ENCODE results near the gene PPCS. TPM values are rescaled to one million over a fixed set of nuclear protein-coding genes. Genes with fewer than 3 reads are reported as not detected.
"Not testable (repeated sequence)": the region's sequence is repeated elsewhere in the genome, so short reads cannot be mapped to it uniquely, and the experiment has no call there.

Gene PPCS
- total RNA-seq, 1 donor from 2014 or later, result 40.0 TPM

- Mint-ChIP-seq H3K9me3 (no peaks in the 10 kb centered on the region), H3K27me3 (ENCODE audit: low read depth) (no peaks in the 10 kb centered on the region), H3K27ac (peak overlapping the region; percentile 62), H3K4me1 (peaks cover 17% of the 10 kb centered on the region), H3K4me3 (peak overlapping the region; percentile 83), H3K36me3 (peaks cover 7% of the 10 kb centered on the region)
- TF ChIP-seq CTCF (IDR thresholded peaks at IDR 0.05; ENCODE audit: unreplicated experiment), result no peak
- no peak for DNase-seq (ENCODE audit: low spot score in 2 of 2, unreplicated experiment in 2 of 2)
These were observed 7.6 kb downstream of the PPCS start for GRCh38 chr1:42463921-42464320.

- Mint-ChIP-seq H3K9me3 (no peaks in the 10 kb centered on the region), H3K36me3 (no peaks in the 10 kb centered on the region), H3K27me3 (ENCODE audit: low read depth) (peaks cover 5% of the 10 kb centered on the region), H3K4me3 (no peak overlapping the region), H3K27ac (no peak overlapping the region), H3K4me1 (peaks cover 17% of the 10 kb centered on the region)
- DNase-seq (ENCODE audit: low spot score in 2 of 2, unreplicated experiment in 2 of 2), result no peak
- TF ChIP-seq CTCF (IDR thresholded peaks at IDR 0.05; ENCODE audit: unreplicated experiment), result no peak
These were observed 9.7 kb downstream of the PPCS start for GRCh38 chr1:42466030-42466429.

- Mint-ChIP-seq H3K27ac (no peak overlapping the region), H3K4me3 (no peak overlapping the region), H3K4me1 (peaks cover under 1% of the 10 kb centered on the region), H3K9me3 (no peaks in the 10 kb centered on the region), H3K36me3 (no peaks in the 10 kb centered on the region), H3K27me3 (ENCODE audit: low read depth) (peaks cover 5% of the 10 kb centered on the region)
- no peak for TF ChIP-seq CTCF (IDR thresholded peaks at IDR 0.05; ENCODE audit: unreplicated experiment)
- DNase-seq (ENCODE audit: low spot score in 2 of 2, unreplicated experiment in 2 of 2), result no peak
These were observed 13.4 kb downstream of the PPCS start for GRCh38 chr1:42469727-42470126.

- no peaks in the 10 kb centered on the region for H3K27me3 Mint-ChIP-seq (ENCODE audit: low read depth)
- DNase-seq (ENCODE audit: low spot score in 2 of 2, unreplicated experiment in 2 of 2), result no peak
- H3K9me3 Mint-ChIP-seq, result no peaks in the 10 kb centered on the region
- no peaks in the 10 kb centered on the region for H3K36me3 Mint-ChIP-seq
- no peak for TF ChIP-seq CTCF (IDR thresholded peaks at IDR 0.05; ENCODE audit: unreplicated experiment)
- no peak overlapping the region for H3K4me3 Mint-ChIP-seq
- H3K27ac Mint-ChIP-seq, result no peak overlapping the region
- no peaks in the 10 kb centered on the region for H3K4me1 Mint-ChIP-seq
These were observed 20.3 kb downstream of the PPCS start for GRCh38 chr1:42476605-42477004.

GRCh38 chr1:42477354-42477753 lies 21.0 kb downstream of the PPCS start:
- H3K4me3 Mint-ChIP-seq; H3K27me3 Mint-ChIP-seq (ENCODE audit: low read depth); H3K27ac Mint-ChIP-seq; H3K36me3 Mint-ChIP-seq; H3K9me3 Mint-ChIP-seq; H3K4me1 Mint-ChIP-seq; DNase-seq (ENCODE audit: low spot score in 2 of 2, unreplicated experiment in 2 of 2): not testable (repeated sequence)

GRCh38 chr1:42477775-42478174 lies 21.4 kb downstream of the PPCS start:
- no peak overlapping the region for H3K4me3 Mint-ChIP-seq
- no peak for TF ChIP-seq CTCF (IDR thresholded peaks at IDR 0.05; ENCODE audit: unreplicated experiment)
- H3K4me1 Mint-ChIP-seq, result no peaks in the 10 kb centered on the region
- DNase-seq (ENCODE audit: low spot score in 2 of 2, unreplicated experiment in 2 of 2), result no peak
- H3K27me3 Mint-ChIP-seq (ENCODE audit: low read depth), result no peaks in the 10 kb centered on the region
- no peak overlapping the region for H3K27ac Mint-ChIP-seq
- no peaks in the 10 kb centered on the region for H3K9me3 Mint-ChIP-seq
- peaks cover 1% of the 10 kb centered on the region for H3K36me3 Mint-ChIP-seq

Measured in mesothelial cell of epicardium (in vitro differentiated cells).